RWPE1 (cell line): ENCODE measurements around the gene IQCH.
"Not testable (repeated sequence)": the region's sequence is repeated elsewhere in the genome, so short reads cannot be mapped to it uniquely, and the experiment has no call there.

Source experiments
- CTCF ChIA-PET: fragments of 350-600 bp; sonication (Branson Sonifier 250); formaldehyde crosslinking; extraction: SDS; loops from one replicate; lab custom pipeline; 2021; lab: Yijun Ruan, JAX
- POLR2A ChIA-PET: fragments of 400-600 bp; formaldehyde crosslinking; extraction: SDS; loops from one replicate; lab custom pipeline; 2020; ENCODE audit warnings: antibody characterized with exemption; ENCODE audit not compliant: low non-redundant PET; lab: Yijun Ruan, JAX
- DNase-seq: peaks from one replicate; pipeline ENCODE4 v3.0.0; 2012; ENCODE audit warnings: low spot score
- H3K27ac ChIP-seq: fragments of 450-650 bp; 2 replicates; pipeline ENCODE4 v1.5.1; 2017
- TF ChIP-seq, protein P1 (sequence below): fragments of 450-650 bp; conservative IDR thresholded peaks from 2 replicates; pipeline ENCODE4 v1.5.1; 2017; ENCODE audit warnings: low read depth, mild to moderate bottlenecking

Gene IQCH

DNA sequence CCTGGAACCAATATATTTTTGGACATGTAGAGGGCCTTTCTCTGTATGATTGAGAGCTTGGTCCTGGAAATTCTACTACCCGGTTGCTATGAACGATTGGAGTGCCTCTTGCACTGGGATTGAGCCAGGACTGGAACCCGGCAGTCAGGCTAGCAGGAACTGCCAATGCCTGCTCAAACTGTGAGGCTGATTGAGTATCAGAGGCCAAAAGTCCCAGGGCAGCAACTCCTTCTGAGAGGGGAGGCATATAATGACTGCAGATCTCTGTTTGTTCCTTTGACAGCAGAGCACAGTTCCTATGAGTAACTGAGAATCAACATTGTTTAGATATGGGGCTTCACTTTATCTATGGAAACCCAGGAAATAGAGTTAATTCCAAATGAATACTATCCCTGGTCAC lies 12.9 kb downstream of the IQCH start:
- DNase-seq = no peak
- TF ChIP-seq, protein P1, sequence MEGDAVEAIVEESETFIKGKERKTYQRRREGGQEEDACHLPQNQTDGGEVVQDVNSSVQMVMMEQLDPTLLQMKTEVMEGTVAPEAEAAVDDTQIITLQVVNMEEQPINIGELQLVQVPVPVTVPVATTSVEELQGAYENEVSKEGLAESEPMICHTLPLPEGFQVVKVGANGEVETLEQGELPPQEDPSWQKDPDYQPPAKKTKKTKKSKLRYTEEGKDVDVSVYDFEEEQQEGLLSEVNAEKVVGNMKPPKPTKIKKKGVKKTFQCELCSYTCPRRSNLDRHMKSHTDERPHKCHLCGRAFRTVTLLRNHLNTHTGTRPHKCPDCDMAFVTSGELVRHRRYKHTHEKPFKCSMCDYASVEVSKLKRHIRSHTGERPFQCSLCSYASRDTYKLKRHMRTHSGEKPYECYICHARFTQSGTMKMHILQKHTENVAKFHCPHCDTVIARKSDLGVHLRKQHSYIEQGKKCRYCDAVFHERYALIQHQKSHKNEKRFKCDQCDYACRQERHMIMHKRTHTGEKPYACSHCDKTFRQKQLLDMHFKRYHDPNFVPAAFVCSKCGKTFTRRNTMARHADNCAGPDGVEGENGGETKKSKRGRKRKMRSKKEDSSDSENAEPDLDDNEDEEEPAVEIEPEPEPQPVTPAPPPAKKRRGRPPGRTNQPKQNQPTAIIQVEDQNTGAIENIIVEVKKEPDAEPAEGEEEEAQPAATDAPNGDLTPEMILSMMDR = no peak
- H3K27ac ChIP-seq = no peak overlapping the region
- POLR2A ChIA-PET = no interaction called here
- CTCF ChIA-PET = no interaction called here

DNA sequence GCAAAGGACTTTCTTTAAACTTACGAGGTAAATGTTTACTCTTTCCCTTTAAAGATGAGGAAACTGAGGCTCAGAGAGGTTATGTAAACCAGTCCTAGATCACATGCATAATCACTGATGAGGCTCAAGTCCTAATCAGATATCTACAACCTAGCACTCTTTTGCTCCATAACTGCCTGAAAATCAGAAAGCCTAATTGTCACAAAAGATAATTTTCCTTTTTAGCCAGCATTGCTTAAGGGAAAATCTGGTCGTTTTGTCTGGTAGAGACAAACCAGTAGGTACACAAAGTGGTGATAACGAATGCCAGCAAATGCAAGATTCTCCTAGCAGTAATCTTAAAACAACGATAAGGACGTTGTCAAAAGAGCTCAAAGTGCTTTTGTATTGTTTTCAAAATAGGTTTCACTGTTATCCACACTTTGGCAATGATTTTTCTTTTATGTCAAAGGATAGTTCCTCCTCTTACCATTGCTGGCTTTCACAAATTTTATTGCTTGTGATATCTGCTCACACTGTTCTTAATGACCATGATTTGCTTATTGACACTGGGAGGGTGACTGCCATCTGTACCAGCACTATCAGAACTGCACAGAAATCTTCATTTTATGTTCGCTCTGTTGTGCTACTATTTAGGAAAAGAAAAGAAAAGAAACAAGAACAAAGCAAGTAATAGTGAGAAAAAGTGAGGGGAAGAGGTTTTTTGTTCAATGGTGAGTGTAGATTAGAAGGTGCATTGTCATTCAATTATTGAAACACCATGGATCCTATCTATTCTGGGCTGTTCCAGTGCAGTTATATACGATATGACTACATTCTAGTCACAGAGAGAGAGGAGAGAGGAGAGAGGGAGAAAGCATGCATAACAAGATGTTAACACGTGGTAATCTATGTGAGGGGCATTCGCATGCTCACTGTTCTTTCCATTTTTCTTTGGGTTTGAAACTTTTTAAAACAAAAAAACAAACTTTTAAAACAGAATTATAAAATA lies 13.7 kb downstream of the IQCH start:
- CTCF ChIA-PET = no interaction called here
- H3K27ac ChIP-seq = no peak overlapping the region
- TF ChIP-seq, protein P1 = no peak
- POLR2A ChIA-PET = no interaction called here
- no peak for DNase-seq

DNA sequence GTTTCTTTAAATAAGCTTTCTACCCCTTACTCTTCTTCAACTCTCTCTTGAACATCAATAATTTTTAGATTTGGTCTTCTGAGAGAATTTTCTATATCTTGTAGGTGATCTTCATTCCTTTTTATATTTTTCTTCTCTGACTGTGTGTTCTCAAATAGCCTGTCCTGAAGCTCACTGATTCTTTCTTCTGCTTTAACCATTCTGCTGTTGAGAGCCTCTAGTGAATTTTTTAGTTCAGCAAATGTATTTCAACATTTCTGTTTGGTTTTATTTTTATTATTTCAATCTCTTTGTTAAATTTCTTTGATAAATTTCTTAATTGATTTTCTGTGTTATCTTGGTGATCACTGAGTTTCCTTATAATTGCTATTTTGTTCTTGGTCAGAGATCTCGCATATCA lies 19.6 kb downstream of the IQCH start:
- TF ChIP-seq, protein P1 = no peak
- CTCF ChIA-PET = no interaction called here
- POLR2A ChIA-PET = no interaction called here
- no peak overlapping the region for H3K27ac ChIP-seq
- DNase-seq = no peak

DNA sequence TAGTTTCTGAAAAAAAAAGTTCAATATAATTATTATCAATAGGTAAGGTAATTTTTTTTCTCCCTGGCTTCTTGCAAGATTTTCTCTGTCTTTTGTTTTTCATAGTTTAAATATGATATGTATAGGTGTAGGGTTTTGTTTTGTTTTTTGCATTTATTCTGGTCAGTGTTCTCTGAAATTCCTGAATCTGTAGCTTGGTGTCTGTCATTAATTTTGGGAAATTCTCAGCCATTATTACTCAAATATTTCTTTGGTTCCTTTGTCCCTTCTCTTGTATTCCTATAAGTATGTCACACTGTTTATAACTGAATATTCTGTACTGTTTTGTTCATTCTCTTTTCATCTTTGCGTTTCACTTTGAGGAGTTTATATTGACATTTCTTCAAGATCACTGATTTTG lies 22.1 kb downstream of the IQCH start:
- ChIA-PET POLR2A (no interaction called here), CTCF (interaction anchor here (0.6 to 0.7 kb wide), 2 partner anchors 27 to 404 kb away, joined by 5 to 6 read pairs; no protein-coding TSS in a partner anchor)
- DNase-seq = no peak
- TF ChIP-seq, protein P1 = no peak
- no peak overlapping the region for H3K27ac ChIP-seq

DNA sequence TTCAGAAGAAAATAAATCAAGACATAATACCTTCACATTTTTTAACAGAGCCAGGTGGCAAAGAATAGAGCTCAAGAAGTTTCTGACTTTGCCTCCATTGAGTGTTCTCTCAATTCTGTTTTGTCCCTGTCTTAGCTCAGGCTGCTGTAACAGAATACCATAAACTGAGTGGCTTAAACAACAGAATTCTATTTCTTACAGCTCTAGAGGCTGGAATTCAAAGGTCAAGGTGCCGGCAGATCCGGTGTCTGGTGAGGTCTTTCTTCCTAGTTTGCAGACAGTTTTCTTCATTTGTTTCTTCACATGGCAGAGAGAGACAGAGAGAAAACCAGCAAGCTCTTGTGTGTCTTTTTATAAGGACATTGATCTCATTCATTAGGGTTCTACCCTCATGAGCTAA lies 25.6 kb downstream of the IQCH start:
- ChIA-PET POLR2A (no interaction called here), CTCF (interaction anchor here (0.6 kb wide), 1 partner anchor 48 kb away, joined by 3 read pairs; no protein-coding TSS in a partner anchor)
- DNase-seq = no peak
- H3K27ac ChIP-seq = no peak overlapping the region
- TF ChIP-seq, protein P1 = no peak

DNA sequence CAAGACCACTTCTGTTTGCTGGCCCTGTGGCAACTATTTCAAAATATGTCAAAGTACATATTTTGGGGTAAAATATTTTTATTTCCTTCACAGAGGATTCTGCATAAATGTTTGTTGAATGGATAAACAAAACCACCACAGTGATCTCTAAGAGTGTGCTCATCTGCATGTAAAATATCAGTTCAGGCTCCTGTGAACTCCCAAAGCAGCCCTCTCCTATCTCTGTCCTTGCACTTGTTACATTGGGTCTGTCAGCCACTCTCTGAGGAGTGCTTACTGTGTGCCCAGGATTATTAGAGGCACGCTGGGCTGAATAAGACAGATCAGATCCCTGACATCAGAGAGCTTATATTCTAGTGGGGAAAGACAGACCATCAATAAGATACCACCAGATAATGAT lies 27.1 kb downstream of the IQCH start:
- no peak for DNase-seq
- no peak overlapping the region for H3K27ac ChIP-seq
- CTCF ChIA-PET = no interaction called here
- TF ChIP-seq, protein P1 = no peak
- POLR2A ChIA-PET = interaction anchor here (0.6 kb wide), 1 partner anchor 28 kb away, joined by 3 read pairs; the partner anchor contains the start of gene AAGAB

DNA sequence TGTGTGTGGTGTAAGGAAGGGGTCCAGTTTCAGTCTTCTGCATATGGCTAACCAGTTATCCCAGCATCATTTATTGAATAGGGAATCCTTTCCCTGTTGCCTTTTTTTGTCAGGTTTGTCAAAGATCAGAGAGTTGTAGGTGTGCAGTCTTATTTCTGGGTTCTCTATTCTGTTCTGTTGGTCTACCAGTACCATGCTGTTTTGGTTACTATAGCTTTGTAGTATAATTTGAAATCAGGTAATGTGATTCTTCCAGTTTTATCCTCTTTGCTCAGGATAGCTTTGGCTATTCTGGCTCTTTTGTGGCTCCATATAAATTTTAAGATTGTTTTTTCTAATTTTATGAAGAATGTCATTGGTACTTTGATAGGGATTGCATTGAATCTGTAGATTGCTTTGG lies 31.0 kb downstream of the IQCH start:
- H3K27ac ChIP-seq, CTCF ChIA-PET, DNase-seq, POLR2A ChIA-PET: not testable (repeated sequence)

DNA sequence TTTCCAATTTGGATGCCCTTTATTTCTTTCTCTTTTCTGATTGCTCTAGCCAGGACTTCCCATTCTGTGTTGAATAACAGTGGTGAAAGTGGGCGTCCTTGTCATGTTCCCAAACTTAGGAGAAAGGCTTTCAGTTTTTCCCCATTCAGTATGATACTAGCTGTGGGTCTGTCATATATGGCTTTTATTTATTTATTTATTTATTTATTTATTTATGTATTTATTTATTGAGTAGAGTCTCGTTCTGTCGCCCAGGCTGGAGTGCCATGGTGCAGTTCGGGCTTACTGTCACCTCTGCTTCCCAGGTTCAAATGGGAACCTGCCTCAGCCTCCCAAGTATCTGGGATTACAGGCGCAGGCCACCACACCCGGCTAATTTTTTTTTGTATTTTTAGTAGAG lies 31.8 kb downstream of the IQCH start:
- POLR2A ChIA-PET, H3K27ac ChIP-seq, CTCF ChIA-PET, DNase-seq: not testable (repeated sequence)
